NB4 (cell line): Measurements from ENCODE around the gene APC2.

Source experiments
- DNase-seq: peaks from one replicate; pipeline ENCODE4 v3.0.0; 2010; ENCODE audit warnings: low read depth
- H3K4me3 ChIP-seq: one replicate; pipeline ENCODE4 v1.5.1; 2011; ENCODE audit warnings: mild to moderate bottlenecking, low read depth, low read length, moderate library complexity
- MYC ChIP-seq: IDR thresholded peaks from 2 replicates; pipeline ENCODE4 v1.6.1; 2011; ENCODE audit warnings: low read depth, low read length
- POLR2A ChIP-seq: IDR thresholded peaks from 2 replicates; pipeline ENCODE4 v1.6.1; 2011; ENCODE audit warnings: mild to moderate bottlenecking; ENCODE audit not compliant: insufficient read length; ENCODE audit errors: extremely low read depth
- TF ChIP-seq, protein P1 (sequence below): IDR thresholded peaks from one replicate; pipeline ENCODE4 v1.5.1; 2012; ENCODE audit warnings: low read depth, low read length
- TF ChIP-seq, protein P2 (sequence below): IDR thresholded peaks from 2 replicates; pipeline ENCODE4 v1.6.1; 2011; ENCODE audit warnings: low read depth, low read length

The APC2 gene

GRCh38 chr19:1410789-1411188 lies 39.1 kb upstream of the APC2 start:
- no peak overlapping the region for H3K4me3 ChIP-seq
- DNase-seq: no peak
- TF ChIP-seq, protein P1, sequence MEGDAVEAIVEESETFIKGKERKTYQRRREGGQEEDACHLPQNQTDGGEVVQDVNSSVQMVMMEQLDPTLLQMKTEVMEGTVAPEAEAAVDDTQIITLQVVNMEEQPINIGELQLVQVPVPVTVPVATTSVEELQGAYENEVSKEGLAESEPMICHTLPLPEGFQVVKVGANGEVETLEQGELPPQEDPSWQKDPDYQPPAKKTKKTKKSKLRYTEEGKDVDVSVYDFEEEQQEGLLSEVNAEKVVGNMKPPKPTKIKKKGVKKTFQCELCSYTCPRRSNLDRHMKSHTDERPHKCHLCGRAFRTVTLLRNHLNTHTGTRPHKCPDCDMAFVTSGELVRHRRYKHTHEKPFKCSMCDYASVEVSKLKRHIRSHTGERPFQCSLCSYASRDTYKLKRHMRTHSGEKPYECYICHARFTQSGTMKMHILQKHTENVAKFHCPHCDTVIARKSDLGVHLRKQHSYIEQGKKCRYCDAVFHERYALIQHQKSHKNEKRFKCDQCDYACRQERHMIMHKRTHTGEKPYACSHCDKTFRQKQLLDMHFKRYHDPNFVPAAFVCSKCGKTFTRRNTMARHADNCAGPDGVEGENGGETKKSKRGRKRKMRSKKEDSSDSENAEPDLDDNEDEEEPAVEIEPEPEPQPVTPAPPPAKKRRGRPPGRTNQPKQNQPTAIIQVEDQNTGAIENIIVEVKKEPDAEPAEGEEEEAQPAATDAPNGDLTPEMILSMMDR: no peak
- TF ChIP-seq, protein P2, sequence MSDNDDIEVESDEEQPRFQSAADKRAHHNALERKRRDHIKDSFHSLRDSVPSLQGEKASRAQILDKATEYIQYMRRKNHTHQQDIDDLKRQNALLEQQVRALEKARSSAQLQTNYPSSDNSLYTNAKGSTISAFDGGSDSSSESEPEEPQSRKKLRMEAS: no peak
- no peak for TF ChIP-seq POLR2A

DNA sequence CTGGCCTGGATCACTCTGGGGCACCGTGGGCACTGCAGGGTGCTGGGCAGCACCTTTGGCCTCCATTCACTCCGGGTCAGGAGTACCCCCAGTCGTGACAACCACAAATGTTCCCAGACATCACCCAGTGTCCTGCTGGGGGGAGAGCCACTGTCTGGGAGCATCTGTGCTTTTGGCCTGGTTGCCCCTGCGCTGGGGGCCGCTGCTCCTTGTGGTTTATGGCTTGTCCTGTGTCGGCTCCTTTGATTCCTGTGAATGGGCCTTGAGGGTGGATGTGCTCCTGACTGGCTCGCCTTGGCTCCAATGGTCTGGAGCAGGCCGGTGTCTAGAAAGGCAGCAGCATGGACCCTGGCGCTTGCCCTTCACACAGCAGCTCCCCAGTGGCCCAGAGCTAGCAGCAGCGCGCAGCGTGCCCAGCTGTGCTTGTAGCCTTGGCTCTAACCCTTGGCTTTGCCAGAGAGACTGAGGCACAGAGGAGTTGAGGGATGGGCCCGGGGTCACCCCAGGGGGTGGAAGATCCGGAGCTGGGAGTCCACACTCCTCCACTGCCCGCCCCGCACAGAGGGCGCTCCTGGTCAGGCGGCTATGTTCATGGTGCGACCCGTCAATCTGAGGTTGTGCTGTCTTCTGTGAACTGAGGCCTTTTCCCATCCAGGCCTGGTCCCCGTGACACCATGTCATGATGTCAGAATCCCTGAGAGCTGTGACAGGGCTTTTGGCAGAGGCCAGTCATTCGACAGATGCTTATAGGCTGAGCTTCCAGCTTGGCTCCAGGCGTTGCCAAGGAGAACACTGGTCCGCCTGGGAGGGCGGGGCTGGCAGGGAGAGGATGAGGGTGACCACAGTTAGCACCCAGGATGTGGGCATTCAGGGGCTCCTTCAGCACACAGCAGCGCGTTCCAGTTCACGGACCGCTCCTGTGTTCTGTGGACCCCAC lies 38.4 kb upstream of the APC2 start:
- no peak overlapping the region for H3K4me3 ChIP-seq
- TF ChIP-seq MYC (no peak), POLR2A (no peak)
- TF ChIP-seq, protein P1: no peak
- TF ChIP-seq, protein P2: no peak
- no peak for DNase-seq

GRCh38 chr19:1412323-1412923 lies 37.5 kb upstream of the APC2 start:
- no peak for DNase-seq
- H3K4me3 ChIP-seq: no peak overlapping the region
- TF ChIP-seq, protein P1: no peak
- TF ChIP-seq MYC: no peak

- no peak overlapping the region for H3K4me3 ChIP-seq
- no peak for DNase-seq
- TF ChIP-seq, protein P2: no peak
- TF ChIP-seq POLR2A (no peak), MYC (no peak)
- TF ChIP-seq, protein P1: no peak
These were observed 36.7 kb upstream of the APC2 start for GRCh38 chr19:1412995-1413800.

- H3K4me3 ChIP-seq: no peak overlapping the region
- TF ChIP-seq MYC (no peak), POLR2A (no peak)
- TF ChIP-seq, protein P2: no peak
- TF ChIP-seq, protein P1: no peak
- no peak for DNase-seq
These were observed 33.7 kb upstream of the APC2 start for GRCh38 chr19:1416014-1416841.
